HL-60/S4 (cell line): ENCODE measurements around the gene RAB24.
"Not testable (repeated sequence)": the region's sequence is repeated elsewhere in the genome, so short reads cannot be mapped to it uniquely, and the experiment has no call there.

Source experiments
- in situ Hi-C: fragments of 300-500 bp; cut with MboI; formaldehyde crosslinking; loops from 2 replicates; pipeline ENCODE4 v1.14.3; 2022; ENCODE audit warnings: low sequenced_read_pairs

RAB24 gene

GRCh38 chr5:177311723-177312648, 8.5 kb upstream of the RAB24 start, which contains the start of gene MXD3:
TSS of gene MXD3 (minus strand) at chr5:177311898. CDS start at chr5:177311830, 68 bp downstream.
- in situ Hi-C loops: no loop called here

GRCh38 chr5:177311392-177311722, 7.8 kb upstream of the RAB24 start:
- in situ Hi-C loops: no loop called here

DNA sequence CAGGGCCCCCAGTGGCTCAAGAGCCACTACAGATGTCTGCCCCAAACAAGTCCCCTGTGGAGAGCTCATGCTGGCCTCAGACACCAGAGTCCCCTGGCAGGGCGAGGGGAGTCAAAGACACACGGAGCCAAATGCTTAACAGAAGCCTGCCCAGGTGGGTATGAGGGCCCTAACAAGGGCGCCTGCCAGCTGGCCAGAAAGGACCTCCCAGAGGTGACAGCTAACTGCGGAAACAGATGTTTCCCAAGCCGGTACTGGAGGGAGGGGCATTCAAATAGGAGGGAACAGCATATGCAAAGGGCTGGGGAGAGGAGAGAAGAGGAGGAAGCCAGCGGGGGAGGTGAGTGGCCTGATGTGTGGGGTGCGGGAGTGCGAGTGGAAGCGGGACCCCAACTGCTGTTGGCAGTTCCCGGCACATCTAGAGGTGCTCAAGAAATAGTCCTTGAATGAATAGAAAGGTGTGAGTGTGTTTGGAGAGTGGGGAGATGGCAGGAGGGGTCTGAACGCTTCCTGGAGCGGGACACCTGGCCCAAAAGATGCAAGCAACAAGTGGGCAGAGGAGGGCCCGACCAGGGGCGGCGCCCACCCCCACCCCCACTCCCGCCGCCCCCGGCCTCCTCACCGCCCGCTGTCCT, 7.4 kb upstream of the RAB24 start:
- in situ Hi-C loops: no loop called here

DNA sequence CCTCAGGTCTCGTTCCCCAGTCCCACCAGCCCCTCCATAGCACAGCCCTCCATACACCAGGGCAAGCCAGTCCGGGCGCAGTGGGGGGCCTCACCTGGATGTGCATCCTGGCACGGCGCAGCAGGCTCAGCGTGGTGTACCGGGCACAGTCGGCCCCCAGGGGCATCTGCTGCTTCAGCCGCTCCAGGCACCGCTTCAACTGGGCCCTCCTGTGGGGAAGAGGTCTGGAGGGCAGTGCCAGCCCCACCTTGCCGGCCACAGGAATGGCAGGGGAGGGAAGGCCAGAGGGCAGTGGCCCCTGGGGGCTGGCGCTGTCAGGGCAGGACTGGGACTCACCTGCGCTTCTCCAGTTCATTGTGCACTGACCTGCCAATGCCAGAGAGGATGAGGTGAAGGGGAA, 6.8 kb upstream of the RAB24 start:
- in situ Hi-C loops: no loop called here

GRCh38 chr5:177309351-177310191, 6.1 kb upstream of the RAB24 start:
- in situ Hi-C loops: no loop called here

DNA sequence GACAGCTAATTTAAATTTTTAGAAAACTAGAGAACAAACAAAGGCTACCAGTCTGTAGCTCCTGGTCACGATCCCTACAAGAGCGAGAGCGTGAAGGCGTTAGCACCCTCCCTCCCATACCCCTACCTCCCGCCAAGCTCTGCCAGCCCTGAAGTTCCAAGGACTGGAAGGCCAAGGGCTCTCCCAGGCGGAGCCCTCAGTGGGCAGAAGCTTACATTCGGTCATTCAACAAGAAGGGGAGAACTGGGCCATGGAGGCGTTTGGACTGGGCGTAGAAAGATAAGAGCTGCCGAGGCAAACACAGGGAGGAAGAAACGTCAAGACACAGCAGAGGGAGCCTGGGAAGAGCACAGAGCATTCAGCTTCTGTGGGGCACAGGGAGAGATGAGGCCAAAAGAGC, 5.2 kb upstream of the RAB24 start:
- in situ Hi-C loops: no loop called here

DNA sequence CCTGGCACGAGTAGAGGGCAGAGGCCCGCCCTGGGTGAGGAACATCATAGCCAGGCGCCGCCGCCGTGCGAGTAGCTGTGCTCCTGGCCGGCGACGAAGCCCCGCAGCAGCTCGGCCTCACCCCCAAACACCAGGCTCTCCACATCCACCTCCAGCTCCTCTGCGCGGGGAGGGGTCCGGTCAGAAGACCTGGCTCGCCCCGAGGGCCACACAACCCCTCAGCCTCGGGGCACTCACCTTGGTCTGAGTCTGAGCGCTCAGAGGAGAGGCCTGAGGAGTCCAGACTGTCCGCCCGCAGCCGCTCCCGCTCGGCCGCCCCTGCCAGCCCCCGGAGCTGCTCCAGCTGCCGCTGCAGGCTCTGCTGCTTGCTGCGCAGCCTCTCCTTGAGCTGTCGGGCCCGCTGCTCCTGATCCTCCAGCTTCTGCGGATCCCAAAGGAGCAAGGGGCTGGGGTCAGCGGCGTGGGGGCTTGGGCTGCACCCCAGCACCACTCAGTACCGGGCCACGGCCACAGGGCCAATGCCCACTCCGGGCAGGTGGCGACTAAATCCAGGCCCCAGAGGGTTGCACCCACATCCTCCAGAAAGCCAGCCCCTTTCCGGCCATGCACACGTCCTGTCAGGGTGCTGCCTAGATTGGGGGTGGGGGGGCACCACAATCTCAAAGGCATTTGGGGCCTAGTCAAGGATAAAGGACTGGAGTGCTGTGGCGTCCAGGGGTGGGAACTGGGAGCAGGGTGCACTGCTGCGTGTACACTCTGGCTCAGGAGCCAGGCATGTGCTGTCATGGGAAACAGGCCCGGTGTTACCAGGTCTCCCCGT, 4.2 kb upstream of the RAB24 start:
- in situ Hi-C loops: no loop called here

GRCh38 chr5:177306674-177307543, 3.4 kb upstream of the RAB24 start:
- in situ Hi-C loops: no loop called here

GRCh38 chr5:177306103-177306640, 2.7 kb upstream of the RAB24 start:
- in situ Hi-C loops: not testable (repeated sequence)

DNA sequence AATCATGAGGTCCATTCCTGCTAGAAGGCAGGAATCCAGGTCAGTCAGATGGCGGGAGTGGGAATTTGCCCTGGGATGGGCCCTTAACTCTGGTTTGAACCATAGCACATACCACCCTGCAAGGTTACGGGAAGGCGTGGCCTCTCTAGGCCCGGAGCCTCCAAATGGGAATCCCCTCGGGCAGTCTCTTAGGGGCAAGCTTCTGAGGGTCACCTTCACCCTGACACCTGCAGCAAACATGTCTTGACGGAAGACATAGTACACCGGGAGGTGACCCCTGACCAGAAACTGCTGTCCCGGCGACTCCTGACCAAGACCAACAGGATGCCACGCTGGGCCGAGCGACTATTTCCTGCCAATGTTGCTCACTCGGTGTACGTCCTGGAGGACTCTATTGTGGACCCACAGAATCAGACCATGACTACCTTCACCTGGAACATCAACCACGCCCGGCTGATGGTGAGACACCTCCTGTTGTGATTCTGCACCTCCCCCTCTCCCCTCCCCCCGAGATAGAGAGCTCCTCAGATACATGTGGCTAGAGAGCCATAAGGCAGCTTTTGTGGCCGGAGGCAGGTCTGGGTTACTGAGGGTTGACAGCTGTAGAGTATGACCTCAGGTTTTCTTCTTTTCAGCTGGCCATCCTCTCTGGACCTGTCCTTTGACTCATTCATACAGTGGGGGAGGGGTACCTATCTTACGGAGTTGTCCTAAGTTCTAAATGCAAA, 1.0 kb upstream of the RAB24 start:
- in situ Hi-C loops: no loop called here

- in situ Hi-C loops: no loop called here
Observed at GRCh38 chr5:177303925-177304391, 439 bp upstream of the RAB24 start.

DNA sequence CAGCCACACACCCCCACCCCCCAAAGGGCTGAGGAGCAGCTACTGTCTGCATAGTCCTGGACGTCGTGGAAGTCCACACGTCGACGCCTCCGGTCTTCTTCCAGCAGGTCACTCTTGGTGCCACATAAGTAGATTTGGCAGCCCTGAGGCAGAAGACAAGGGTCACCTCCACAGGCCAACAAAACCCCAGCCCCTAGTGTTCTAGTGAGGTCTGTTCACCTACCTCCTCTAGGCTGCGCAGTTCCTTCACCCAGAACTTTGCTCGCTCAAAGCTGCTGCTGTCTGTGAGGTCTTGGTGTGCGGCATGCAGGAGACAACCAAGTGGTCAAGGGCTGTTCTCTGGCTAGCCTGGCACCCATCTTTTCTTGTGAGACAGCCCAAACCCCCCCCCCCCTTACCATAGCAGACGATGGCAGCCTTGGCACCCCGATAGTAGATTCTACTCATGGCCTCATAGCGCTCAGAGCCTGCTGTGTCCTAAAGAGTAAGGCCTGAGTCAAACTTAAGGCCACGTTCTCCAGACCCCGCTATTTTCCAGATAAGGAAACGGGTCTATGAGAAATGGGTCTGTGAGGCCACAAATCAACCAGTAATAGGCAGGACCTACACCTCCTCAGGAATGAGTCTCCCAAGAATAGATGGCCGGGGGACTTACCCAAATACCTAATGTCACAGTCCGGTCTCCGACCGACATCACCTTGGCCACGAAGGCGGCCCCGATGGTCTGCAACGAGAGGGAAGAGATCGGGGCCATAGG, 987 bp downstream of the RAB24 start:
- in situ Hi-C loops: no loop called here

DNA sequence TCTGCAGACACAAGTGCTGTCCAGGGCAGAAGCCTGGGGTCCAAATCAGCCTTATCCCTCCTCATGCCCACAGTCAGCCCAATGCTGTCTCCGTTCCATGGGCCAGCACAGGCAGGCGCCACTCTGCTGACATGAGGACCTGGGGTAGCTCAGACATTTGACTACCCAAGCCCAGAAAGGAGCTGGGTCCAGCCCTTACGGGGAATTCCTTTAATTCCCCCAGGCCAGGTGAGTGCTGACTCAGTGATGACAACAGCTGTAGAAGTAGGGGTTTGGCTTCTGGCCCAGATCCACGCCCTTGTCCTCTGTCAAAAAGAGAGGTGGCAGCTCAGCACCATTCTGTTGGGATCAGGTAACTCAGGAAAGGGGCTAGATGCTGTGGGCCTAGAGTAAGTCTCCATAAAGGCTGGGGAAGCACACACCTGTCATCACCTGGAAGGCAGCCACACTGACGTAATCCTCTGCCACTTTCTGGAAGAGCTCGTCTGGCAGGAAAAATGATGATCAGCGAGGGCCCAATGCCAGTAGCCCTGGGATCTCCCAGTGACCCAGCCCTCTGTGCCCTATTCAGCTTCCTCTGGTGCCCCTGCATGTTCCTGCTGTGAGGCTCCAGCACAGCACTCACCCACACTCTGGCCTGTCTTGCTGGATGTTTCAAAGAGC, 1.9 kb downstream of the RAB24 start:
- in situ Hi-C loops: no loop called here

DNA sequence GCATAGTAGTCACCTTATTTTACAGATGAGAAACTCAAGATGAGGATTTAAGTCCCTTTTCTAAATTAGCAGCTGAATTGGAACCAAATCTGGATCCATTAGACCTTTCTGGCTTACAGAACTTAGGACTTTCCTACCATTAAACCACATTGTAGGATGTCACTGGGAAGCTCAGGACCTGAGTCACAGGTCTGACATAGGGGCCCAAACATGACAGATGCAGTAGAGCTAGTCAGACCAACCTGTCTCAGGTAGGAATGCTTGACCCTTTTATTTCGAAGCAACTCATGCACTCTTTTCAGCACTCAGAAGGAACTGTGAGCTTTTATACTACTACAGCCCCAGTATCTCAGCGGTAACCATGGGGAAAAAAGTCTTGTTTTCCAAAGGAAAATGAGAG, 2.6 kb downstream of the RAB24 start:
- in situ Hi-C loops: no loop called here

- in situ Hi-C loops: no loop called here
Observed at GRCh38 chr5:177300236-177300880, 3.2 kb downstream of the RAB24 start.

GRCh38 chr5:177299697-177300096, 3.8 kb downstream of the RAB24 start:
- in situ Hi-C loops: no loop called here

- in situ Hi-C loops: no loop called here
Observed at GRCh38 chr5:177297922-177298321, 5.6 kb downstream of the RAB24 start.
